K562 (cell line): ENCODE results near the gene SYNPR. TPM values are rescaled to one million over a fixed set of nuclear protein-coding genes. Genes with fewer than 3 reads are reported as not detected.

ENCODE experiments used
- ATAC-seq: fragments of 200-7000 bp; cut with Tn5 transposase; 3 replicates; pipeline ENCODE4 v1.9.1; 2020; ENCODE audit warnings: moderate library complexity
- BruUV-seq: library from RNA; stranded (reverse); fragments of 400-500 nt; replicated peaks from 2 replicates; lab custom pipeline; 2021; lab: Mats Ljungman, UMichigan
- CTCF ChIA-PET: fragments of 300-600 bp; formaldehyde crosslinking; extraction: SDS; loops from one replicate; lab custom pipeline; 2021; ENCODE audit warnings: low intra/inter-chr PET ratio; lab: Yijun Ruan, JAX
- POLR2A ChIA-PET: fragments of 300-600, 350-650 bp; sonication (Branson Sonifier 250); formaldehyde crosslinking; extraction: SDS; loops from one replicate; lab custom pipeline; 2021; ENCODE audit warnings: antibody characterized with exemption, inconsistent platforms; lab: Yijun Ruan, JAX
- DNase-seq, 4 experiments: peaks; one replicate each; pipeline versions ENCODE4 v3.0.0 to v3.0.0-alpha.2; 2011 to 2018; ENCODE audit warnings: low spot score in 3 of 4, mixed read lengths in 3 of 4; ENCODE audit errors: extremely low read depth in 1 of 4
- FAIRE-seq: peaks from 2 replicates; lab custom pipeline; 2011; peaks lifted over from hg19 to GRCh38; lab: Jason Lieb, UNC
- H2AFZ ChIP-seq: 2 replicates; pipeline ENCODE4 v1.6.0; 2011; ENCODE audit warnings: low read depth, low read length, control low read depth, inconsistent platforms
- H3K27ac ChIP-seq: fragments of 200-600 bp; 3 replicates; pipeline ENCODE4 v1.8.0; 2011; ENCODE audit warnings: low read depth, mild to moderate bottlenecking, control low read depth, inconsistent platforms, low read length, moderate library complexity, mixed read lengths; ENCODE audit errors: extremely low read depth
- H3K27me3 ChIP-seq, 2 experiments: fragments of 300-600 bp in 1 of 2; 2 replicates in 1 of 2; 3 replicates in 1 of 2; pipeline versions ENCODE4 v1.6.0 to v1.8.0; 2011; ENCODE audit warnings: inconsistent platforms in 2 of 2, low read length in 2 of 2, mild to moderate bottlenecking in 1 of 2, mixed read lengths in 1 of 2, moderate library complexity in 1 of 2; ENCODE audit not compliant: control insufficient read depth in 2 of 2, insufficient read depth in 2 of 2
- H3K36me3 ChIP-seq: fragments of 300-600 bp; 3 replicates; pipeline ENCODE4 v1.8.0; 2011; ENCODE audit warnings: mild to moderate bottlenecking, low read length, inconsistent platforms; ENCODE audit not compliant: control insufficient read depth, insufficient read depth
- H3K4me1 ChIP-seq, 2 experiments: fragments of 200-600 bp in 1 of 2; replicated peaks in 1 of 2; 2 replicates in 1 of 2; 3 replicates in 1 of 2; pipeline versions ENCODE4 v1.5.1 to v1.8.0; 2011; ENCODE audit warnings: inconsistent platforms in 2 of 2, low read length in 2 of 2, mild to moderate bottlenecking in 1 of 2, mixed read lengths in 1 of 2, moderate library complexity in 1 of 2; ENCODE audit not compliant: control insufficient read depth in 2 of 2, insufficient read depth in 2 of 2
- H3K4me2 ChIP-seq: 2 replicates; pipeline ENCODE4 v1.6.1; 2011; ENCODE audit warnings: low read length, control low read depth, inconsistent platforms, mixed read lengths; ENCODE audit not compliant: insufficient read depth
- H3K4me3 ChIP-seq: fragments of 200-600 bp; sonication (generic), shearing (Covaris generic); 2 replicates; pipeline ENCODE4 v1.5.1; 2016; ENCODE audit warnings: control low read depth, inconsistent platforms
- H3K79me2 ChIP-seq: fragments of 200-600 bp; 3 replicates; pipeline ENCODE4 v1.8.0; 2011; ENCODE audit warnings: low read length, inconsistent platforms; ENCODE audit not compliant: control insufficient read depth, insufficient read depth
- H3K9ac ChIP-seq, 2 experiments: 2 replicates each; pipeline versions ENCODE4 v1.6.0 to v1.6.1; 2011; ENCODE audit warnings: low read depth in 2 of 2, low read length in 2 of 2, control low read depth in 1 of 2, inconsistent platforms in 1 of 2, mild to moderate bottlenecking in 1 of 2, mixed read lengths in 1 of 2; ENCODE audit not compliant: insufficient read depth in 1 of 2
- H3K9me1 ChIP-seq: one replicate; pipeline ENCODE4 v1.6.0; 2011; ENCODE audit warnings: inconsistent platforms, mild to moderate bottlenecking, low read length, moderate library complexity; ENCODE audit not compliant: control insufficient read depth, insufficient read depth
- H3K9me3 ChIP-seq: replicated peaks from 2 replicates; pipeline ENCODE4 v1.5.1; 2011; ENCODE audit warnings: low read depth, low read length, inconsistent platforms; ENCODE audit not compliant: control insufficient read depth, insufficient read depth
- H4K20me1 ChIP-seq: replicated peaks from 2 replicates; pipeline ENCODE4 v1.6.1; 2011; ENCODE audit warnings: low read length, inconsistent platforms, mixed read lengths; ENCODE audit not compliant: control insufficient read depth, insufficient read depth
- MTA1 ChIP-seq: fragments of 450-650 bp; IDR thresholded peaks from 2 replicates; pipeline ENCODE4 v1.6.1; 2017; ENCODE audit warnings: borderline replicate concordance
- ZBTB11 ChIP-seq, 3 experiments: fragments of 200-800 bp in 1 of 3; fragments of 250-450 bp in 1 of 3; fragments of 450-650 bp in 1 of 3; sonication (Bioruptor Pico) in 1 of 3; sonication (Bioruptor generic) in 1 of 3; formaldehyde crosslinking in 1 of 3; IDR thresholded peaks; 2 replicates each; pipeline versions ENCODE4 v1.6.1 to v1.8.0; 2016 to 2022; ENCODE audit warnings: mild to moderate bottlenecking in 2 of 3, missing genetic modification characterization in 2 of 3, missing compliant biosample characterization in 1 of 3, moderate library complexity in 1 of 3
- WGBS: fragments of 100-300 bp; shearing (Covaris generic); methylation state at CpG from one replicate; pipeline ENCODE4 v1.1.6; 2016; ENCODE audit warnings: low coverage, mixed read lengths; ENCODE audit not compliant: insufficient coverage; ENCODE audit errors: missing lambda C conversion rate; 5-methylcytosine and 5-hydroxymethylcytosine counted together
- in situ Hi-C: fragments of 300-500 bp; cut with MboI; formaldehyde crosslinking; loops from 4 replicates; pipeline ENCODE4 v1.15.0; 2018; ENCODE audit warnings: inconsistent platforms, mixed read lengths
- intact Hi-C: fragments of 100-400 bp; cut with micrococcal nuclease; formaldehyde crosslinking; loops from 2 replicates; pipeline ENCODE4 v1.14.2; 2022
- polyA plus RNA-seq, 8 experiments: library from polyadenylated mRNA; depleted of rRNA in 4 of 8; stranded (reverse) in 5 of 8; unstranded in 3 of 8; fragments of >200 nt; fragmentation: Nextera tagmentation in 2 of 8; fragmentation: Illumina TruSeq in 1 of 8; extraction: Ambion mirVana in 2 of 8; extraction: Trizol in 1 of 8; gene quantifications; 2 replicates each; pipeline versions ENCODE4 v1.2.1 to v1.2.3, GENCODE V29; 2011 to 2014; ENCODE audit warnings: inconsistent platforms in 1 of 8, missing spikeins in 1 of 8
- total RNA-seq, 7 experiments: library from RNA; depleted of rRNA in 6 of 7; stranded (reverse); fragments of >200 nt in 6 of 7; fragmentation: Illumina TruSeq in 2 of 7; extraction: Trizol in 2 of 7; gene quantifications; 2 replicates each; pipeline versions ENCODE4 v1.2.1 to v1.2.3, GENCODE V29; 2011 to 2021; ENCODE audit warnings: low replicate concordance in 1 of 7

Gene SYNPR
- total and polyA plus RNA-seq, 9 of the 15 experiments (the other 6 are each of a cell fraction or from before 2014, with no cell fraction given) = not detected

- no peak overlapping the region for H3K4me2 ChIP-seq
- BruUV-seq = no TSS peak
- POLR2A ChIA-PET = no interaction called here
Observed at GRCh38 chr3:63240381-63240902, 37.7 kb upstream of the SYNPR start.

More at GRCh38 chr3:63240381-63240902, 37.7 kb upstream of the SYNPR start:
- H4K20me1 ChIP-seq = no peaks in the 10 kb centered on the region
- no peaks in the 10 kb centered on the region for H3K36me3 ChIP-seq
- CTCF ChIA-PET = no interaction called here
- no peak overlapping the region for H3K9ac ChIP-seq
- intact Hi-C loops = no loop called here
- H3K9me3 ChIP-seq = no peaks in the 10 kb centered on the region
- FAIRE-seq (no peak), DNase-seq (no peak)
- H2AFZ ChIP-seq = no peak overlapping the region
- no peaks in the 10 kb centered on the region for H3K79me2 ChIP-seq
- WGBS = 0% methylated on average over 4 of the region's 5 CpGs
- TF ChIP-seq MTA1 = no peak
- TF ChIP-seq ZBTB11 (CRISPR knock-in tag; IDR thresholded peaks at IDR 0.05) = peak in 1 of 3 experiments; percentile 45; a peak in 1 of 6 replicates
- TF ChIP-seq, all 486 proteins: peak for 1
- H3K27ac ChIP-seq = no peak overlapping the region
- no peak for ATAC-seq
- no peak overlapping the region for H3K4me3 ChIP-seq
- in situ Hi-C loops = no loop called here
- H3K9me1 ChIP-seq = no peaks in the 10 kb centered on the region
- no peaks in the 10 kb centered on the region for H3K4me1 ChIP-seq
- no peaks in the 10 kb centered on the region for H3K27me3 ChIP-seq
